Measurements from ENCODE around the gene PARD6A. TPM values are rescaled to one million over a fixed set of nuclear protein-coding genes. Genes with fewer than 3 reads are reported as not detected.

Gene PARD6A
- total and polyA plus RNA-seq, 2 of the 13 experiments (the other 11 are each of a cell fraction or from before 2014, with no cell fraction given): 3.5 to 4.3 TPM

DNA sequence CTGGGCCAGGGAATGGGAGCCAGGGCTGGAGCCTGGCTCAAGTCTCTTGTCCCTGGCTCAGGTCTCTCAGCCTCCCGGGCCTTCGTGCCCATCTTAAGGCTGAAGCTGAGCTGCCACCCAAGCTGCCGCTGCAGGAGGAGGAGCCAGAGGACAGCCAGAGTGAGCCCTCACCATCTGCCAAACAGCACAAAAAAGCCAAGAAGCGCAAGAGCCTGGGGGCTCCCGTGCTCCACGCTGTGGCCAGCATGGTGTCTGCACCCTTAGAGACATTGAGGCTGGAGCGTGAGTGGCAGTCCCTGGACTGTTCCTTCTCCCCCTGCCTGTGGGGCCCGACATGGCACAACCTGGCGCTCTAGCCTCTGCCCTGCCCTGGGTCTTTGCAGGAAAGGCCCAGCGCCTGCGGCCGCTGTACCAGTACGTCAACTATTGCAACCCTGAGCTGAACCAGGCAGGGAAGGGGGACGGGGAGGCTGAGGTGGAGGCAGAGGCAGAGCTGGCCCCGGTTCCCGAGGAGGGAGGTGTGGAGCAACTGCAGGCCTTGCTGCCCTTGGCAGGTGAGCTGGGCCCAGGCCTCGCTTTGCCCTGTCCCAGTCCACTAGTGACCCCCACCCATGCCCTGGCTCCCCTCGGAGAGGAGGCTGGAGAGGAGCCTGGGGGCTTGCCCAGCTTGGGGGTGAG, 7.2 kb downstream of the PARD6A start (continued):
- TF ChIP-seq GPN1 (CRISPR knock-in tag; IDR thresholded peaks at IDR 0.05; ENCODE audit: borderline replicate concordance) (no peak), SP140L (CRISPR knock-in tag; IDR thresholded peaks at IDR 0.05; ENCODE audit: borderline replicate concordance) (no peak), KLF13 (CRISPR knock-in tag; IDR thresholded peaks at IDR 0.05) (no peak), SRSF1 (optimal IDR thresholded peaks at IDR 0.05; ENCODE audit: low read depth, low read length) (peak; percentile 22), ZNF337 (CRISPR knock-in tag; IDR thresholded peaks at IDR 0.05; ENCODE audit: borderline replicate concordance, low read depth) (no peak), ESRRA (CRISPR knock-in tag; IDR thresholded peaks at IDR 0.05; ENCODE audit: low read depth) (no peak; the same call in 1 of the 2 replicates), FOXP1 (IDR thresholded peaks at IDR 0.05) (no peak), FOXP1 (CRISPR knock-in tag; IDR thresholded peaks at IDR 0.05) (no peak; the same call in 1 of the 2 replicates), NR3C1 (CRISPR knock-in tag; IDR thresholded peaks at IDR 0.05) (no peak), MATR3 (CRISPR knock-in tag; IDR thresholded peaks at IDR 0.05) (no peak), ADNP (CRISPR knock-in tag; IDR thresholded peaks at IDR 0.05) (no peak), ZC3H4 (CRISPR knock-in tag; IDR thresholded peaks at IDR 0.05; ENCODE audit: borderline replicate concordance) (0 out of 2 replicates have a peak, but pooled peaks have one; percentile 26), EED (CRISPR knock-in tag; IDR thresholded peaks at IDR 0.05) (no peak), ZNF282 (IDR thresholded peaks at IDR 0.05; ENCODE audit: partially characterized antibody) (no peak), MIER3 (CRISPR knock-in tag; IDR thresholded peaks at IDR 0.05; ENCODE audit: borderline replicate concordance) (peak; percentile 78; the same call in 1 of the 2 replicates), MEIS1 (CRISPR knock-in tag; IDR thresholded peaks at IDR 0.05; ENCODE audit: borderline replicate concordance) (peak; percentile 80; the same call in 1 of the 2 replicates), NFIC (IDR thresholded peaks at IDR 0.05; ENCODE audit: low read length) (no peak), ZNF3 (CRISPR knock-in tag; IDR thresholded peaks at IDR 0.05) (no peak), EP300 (IDR thresholded peaks at IDR 0.05; ENCODE audit: low read depth in 2 of 2, low read length in 2 of 2) (no peak), EP300 (CRISPR knock-in tag; IDR thresholded peaks at IDR 0.05; ENCODE audit: borderline replicate concordance) (no peak), ZFP37 (CRISPR knock-in tag; IDR thresholded peaks at IDR 0.05; ENCODE audit: borderline replicate concordance) (peak; percentile 84; the same call in 1 of the 2 replicates), RCOR2 (CRISPR knock-in tag; IDR thresholded peaks at IDR 0.05) (no peak), CREB1 (IDR thresholded peaks at IDR 0.05) (no peak), CREB1 (CRISPR knock-in tag; IDR thresholded peaks at IDR 0.05) (no peak), ZNF33B (CRISPR knock-in tag; IDR thresholded peaks at IDR 0.05) (no peak), SRSF4 (IDR thresholded peaks at IDR 0.05; ENCODE audit: low read depth, low read length, poor library complexity, severe bottlenecking) (no peak), EHMT2 (IDR thresholded peaks at IDR 0.05; ENCODE audit: borderline replicate concordance, low read depth, low read length) (no peak)
- TF ChIP-seq, protein P1, sequence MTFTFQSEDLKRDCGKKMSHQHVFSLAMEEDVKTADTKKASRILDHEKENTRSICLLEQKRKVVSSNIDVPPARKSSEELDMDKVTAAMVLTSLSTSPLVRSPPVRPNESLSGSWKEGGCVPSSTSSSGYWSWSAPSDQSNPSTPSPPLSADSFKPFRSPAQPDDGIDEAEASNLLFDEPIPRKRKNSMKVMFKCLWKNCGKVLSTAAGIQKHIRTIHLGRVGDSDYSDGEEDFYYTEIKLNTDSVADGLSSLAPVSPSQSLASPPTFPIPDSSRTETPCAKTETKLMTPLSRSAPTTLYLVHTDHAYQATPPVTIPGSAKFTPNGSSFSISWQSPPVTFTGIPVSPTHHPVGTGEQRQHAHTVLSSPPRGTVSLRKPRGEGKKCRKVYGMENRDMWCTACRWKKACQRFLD (CRISPR knock-in tag; IDR thresholded peaks at IDR 0.05; ENCODE audit: borderline replicate concordance): 0 out of 2 replicates have a peak, but pooled peaks have one; percentile 79
- TF ChIP-seq, protein P2, sequence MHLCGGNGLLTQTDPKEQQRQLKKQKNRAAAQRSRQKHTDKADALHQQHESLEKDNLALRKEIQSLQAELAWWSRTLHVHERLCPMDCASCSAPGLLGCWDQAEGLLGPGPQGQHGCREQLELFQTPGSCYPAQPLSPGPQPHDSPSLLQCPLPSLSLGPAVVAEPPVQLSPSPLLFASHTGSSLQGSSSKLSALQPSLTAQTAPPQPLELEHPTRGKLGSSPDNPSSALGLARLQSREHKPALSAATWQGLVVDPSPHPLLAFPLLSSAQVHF (CRISPR knock-in tag; IDR thresholded peaks at IDR 0.05): no peak
- TF ChIP-seq, protein P3, sequence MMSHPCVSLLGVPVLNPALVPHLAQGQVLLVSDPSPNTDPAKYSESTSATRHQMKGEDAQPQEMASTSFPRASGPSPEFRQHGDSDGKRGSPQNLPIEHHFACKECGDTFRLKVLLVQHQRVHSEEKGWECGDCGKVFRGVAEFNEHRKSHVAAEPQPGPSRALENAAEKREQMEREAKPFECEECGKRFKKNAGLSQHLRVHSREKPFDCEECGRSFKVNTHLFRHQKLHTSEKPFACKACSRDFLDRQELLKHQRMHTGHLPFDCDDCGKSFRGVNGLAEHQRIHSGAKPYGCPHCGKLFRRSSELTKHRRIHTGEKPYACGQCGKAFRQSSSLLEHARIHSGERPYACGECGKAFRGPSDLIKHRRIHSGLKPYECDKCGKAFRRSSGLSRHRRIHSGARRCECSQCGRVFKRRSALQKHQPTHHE (CRISPR knock-in tag; IDR thresholded peaks at IDR 0.05; ENCODE audit: borderline replicate concordance): no peak; the same call in 1 of the 2 replicates

All from HepG2 (cell line).